Mucosa of stomach (tissue), 1 donor: ENCODE results near the gene SERPINF2.
A peak's percentile ranks its signal among the peaks of the same experiment; 100 is the strongest.
"Not testable (repeated sequence)": the region's sequence is repeated elsewhere in the genome, so short reads cannot be mapped to it uniquely, and the experiment has no call there.

Experiments used
- H3K27me3 ChIP-seq: one replicate; pipeline ENCODE4 v1.7.0; 2013; ENCODE audit warnings: mild to moderate bottlenecking, low read length; ENCODE audit not compliant: control insufficient read depth, insufficient read depth
- H3K36me3 ChIP-seq: one replicate; pipeline ENCODE4 v1.7.0; 2013; ENCODE audit warnings: low read length; ENCODE audit not compliant: control insufficient read depth, insufficient read depth
- H3K4me1 ChIP-seq: one replicate; pipeline ENCODE4 v1.7.0; 2013; ENCODE audit warnings: mild to moderate bottlenecking, low read length; ENCODE audit not compliant: control insufficient read depth, insufficient read depth
- H3K4me3 ChIP-seq: one replicate; pipeline ENCODE4 v1.7.0; 2013; ENCODE audit warnings: low read length
- H3K9ac ChIP-seq: one replicate; pipeline ENCODE4 v1.7.0; 2013; ENCODE audit warnings: mild to moderate bottlenecking, low read length, moderate library complexity
- H3K9me3 ChIP-seq: one replicate; pipeline ENCODE4 v1.7.0; 2013; ENCODE audit warnings: mild to moderate bottlenecking, low read length, moderate library complexity; ENCODE audit not compliant: control insufficient read depth
- donor health status: Pancreatic carcinoma.

Gene SERPINF2

DNA sequence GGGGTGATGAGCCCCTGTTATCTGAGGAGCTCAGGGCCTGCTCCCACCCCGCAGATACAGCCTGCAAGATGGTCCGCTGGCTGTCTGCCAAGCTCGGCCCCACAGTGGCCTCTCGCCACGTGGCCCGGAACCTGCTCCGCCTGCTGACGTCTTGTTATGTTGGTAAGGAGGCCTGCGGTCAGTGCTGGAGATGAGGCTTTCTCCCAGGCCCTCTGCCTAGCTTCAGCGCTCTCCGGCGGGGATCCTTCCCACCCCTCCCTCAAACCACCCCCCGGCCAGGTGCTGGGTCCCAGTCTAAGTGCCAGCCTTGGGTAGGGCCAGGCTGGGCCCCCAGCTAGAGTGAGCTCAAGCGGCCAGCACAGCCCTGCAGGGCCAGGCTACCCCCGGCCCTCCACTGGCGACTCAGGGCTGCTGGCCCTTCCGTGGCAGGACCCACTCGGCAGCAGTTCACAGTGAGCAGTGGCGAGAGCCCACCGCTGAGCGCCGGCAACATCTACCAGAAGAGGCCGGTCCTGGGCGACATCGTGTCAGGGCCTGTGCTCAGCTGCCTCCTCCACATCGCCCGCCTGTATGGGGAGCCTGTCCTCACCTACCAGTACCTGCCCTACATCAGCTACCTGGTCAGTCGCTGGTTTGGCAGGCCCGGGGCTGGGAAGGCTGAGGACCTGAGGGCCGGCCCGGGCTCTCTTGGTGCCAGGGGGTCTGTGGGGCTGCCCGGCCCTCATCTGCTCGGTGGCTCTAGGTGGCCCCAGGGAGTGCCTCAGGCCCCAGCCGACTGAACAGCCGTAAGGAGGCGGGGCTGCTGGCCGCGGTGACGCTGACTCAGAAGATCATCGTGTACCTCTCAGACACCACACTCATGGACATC lies 12.1 kb upstream of the SERPINF2 start:
- Histone ChIP-seq H3K9ac (peak overlapping the region; percentile 43), H3K36me3 (no peaks in the 10 kb centered on the region), H3K9me3 (no peaks in the 10 kb centered on the region), H3K4me1 (peaks cover under 1% of the 10 kb centered on the region), H3K4me3 (no peak overlapping the region), H3K27me3 (no peaks in the 10 kb centered on the region)

DNA sequence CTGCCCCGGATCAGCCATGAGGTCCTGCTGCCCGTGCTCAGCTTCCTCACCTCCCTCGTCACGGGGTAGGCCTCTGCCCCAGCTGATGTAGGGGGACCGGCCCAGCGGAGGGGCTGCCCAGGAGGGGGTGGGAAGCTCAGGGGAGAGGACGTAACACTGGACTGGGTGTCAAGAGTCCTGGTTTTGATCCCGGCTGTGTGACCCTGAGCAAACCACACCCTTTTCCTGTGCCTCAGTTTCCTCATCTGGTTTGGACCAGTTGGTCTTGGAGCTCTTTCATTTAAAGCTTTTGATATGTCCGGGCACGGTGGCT lies 11.5 kb upstream of the SERPINF2 start:
- H3K4me3 ChIP-seq = no peak overlapping the region
- no peaks in the 10 kb centered on the region for H3K27me3 ChIP-seq
- H3K9ac ChIP-seq = no peak overlapping the region
- H3K9me3 ChIP-seq = no peaks in the 10 kb centered on the region
- no peaks in the 10 kb centered on the region for H3K4me1 ChIP-seq
- H3K36me3 ChIP-seq = no peaks in the 10 kb centered on the region

DNA sequence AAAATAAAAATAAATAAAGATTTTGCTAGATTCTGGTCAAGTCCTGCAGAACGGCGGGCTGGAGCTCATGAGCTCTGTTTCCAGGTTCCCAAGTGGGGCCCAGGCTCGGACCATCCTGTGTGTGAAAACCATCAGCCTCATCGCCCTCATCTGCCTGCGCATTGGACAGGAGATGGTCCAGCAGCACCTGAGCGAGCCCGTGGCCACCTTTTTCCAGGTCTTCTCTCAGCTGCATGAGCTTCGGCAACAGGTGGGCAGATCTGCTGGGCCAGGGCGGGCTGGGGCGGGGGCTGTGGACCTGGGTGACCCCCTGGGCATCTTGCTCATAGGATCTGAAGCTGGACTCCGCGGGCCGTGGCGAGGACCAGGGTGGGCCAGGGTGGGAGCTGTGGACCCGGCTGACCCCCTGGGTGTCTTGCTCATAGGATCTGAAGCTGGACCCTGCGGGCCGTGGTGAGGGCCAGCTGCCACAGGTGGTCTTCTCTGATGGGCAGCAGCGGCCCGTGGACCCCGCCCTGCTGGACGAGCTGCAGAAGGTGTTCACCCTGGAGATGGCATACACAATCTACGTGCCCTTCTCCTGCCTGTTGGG lies 10.3 kb upstream of the SERPINF2 start:
- no peaks in the 10 kb centered on the region for H3K4me1 ChIP-seq
- H3K27me3 ChIP-seq = no peaks in the 10 kb centered on the region
- no peaks in the 10 kb centered on the region for H3K9me3 ChIP-seq
- H3K36me3 ChIP-seq = no peaks in the 10 kb centered on the region
- H3K9ac ChIP-seq = no peak overlapping the region
- no peak overlapping the region for H3K4me3 ChIP-seq

DNA sequence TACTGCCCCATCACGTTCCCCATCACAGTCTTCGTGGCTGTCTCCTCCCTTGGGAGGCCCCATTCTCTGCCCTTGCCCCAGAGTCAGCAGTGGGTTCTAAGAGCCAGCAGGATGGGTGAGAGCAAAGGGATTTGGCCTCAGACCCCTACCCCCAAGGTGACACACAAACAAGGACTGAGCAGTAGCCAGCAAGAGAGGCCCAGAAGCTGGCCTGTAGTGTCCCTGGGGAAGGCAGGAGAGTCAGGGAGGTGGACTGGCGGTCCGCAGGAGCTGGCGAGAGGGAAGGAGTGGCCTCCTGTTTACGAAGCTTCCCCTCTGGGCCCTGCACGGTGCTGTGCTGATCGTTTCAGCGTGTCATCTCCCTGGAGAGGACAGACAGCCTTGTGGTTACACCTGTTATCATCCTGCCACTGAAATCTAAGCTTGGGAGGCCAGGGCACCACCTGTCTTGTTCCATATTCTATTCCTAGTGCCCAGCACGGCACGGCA lies 9.8 kb upstream of the SERPINF2 start:
- H3K36me3 ChIP-seq = no peaks in the 10 kb centered on the region
- no peak overlapping the region for H3K9ac ChIP-seq
- H3K27me3 ChIP-seq = no peaks in the 10 kb centered on the region
- H3K4me1 ChIP-seq = no peaks in the 10 kb centered on the region
- H3K4me3 ChIP-seq = no peak overlapping the region
- no peaks in the 10 kb centered on the region for H3K9me3 ChIP-seq

DNA sequence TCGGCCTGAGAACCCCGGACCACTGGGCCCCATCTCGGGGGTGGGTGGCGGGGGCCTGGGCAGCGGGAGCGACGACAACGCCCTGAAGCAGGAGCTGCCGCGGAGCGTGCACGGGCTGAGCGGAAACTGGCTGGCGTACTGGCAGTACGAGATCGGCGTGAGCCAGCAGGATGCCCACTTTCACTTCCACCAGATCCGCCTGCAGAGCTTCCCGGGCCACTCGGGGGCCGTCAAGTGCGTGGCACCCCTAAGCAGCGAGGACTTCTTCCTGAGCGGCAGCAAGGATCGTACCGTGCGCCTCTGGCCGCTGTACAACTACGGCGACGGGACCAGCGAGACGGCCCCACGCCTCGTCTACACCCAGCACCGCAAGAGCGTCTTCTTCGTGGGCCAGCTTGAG lies 8.9 kb upstream of the SERPINF2 start:
- H3K4me1 ChIP-seq = no peaks in the 10 kb centered on the region

DNA sequence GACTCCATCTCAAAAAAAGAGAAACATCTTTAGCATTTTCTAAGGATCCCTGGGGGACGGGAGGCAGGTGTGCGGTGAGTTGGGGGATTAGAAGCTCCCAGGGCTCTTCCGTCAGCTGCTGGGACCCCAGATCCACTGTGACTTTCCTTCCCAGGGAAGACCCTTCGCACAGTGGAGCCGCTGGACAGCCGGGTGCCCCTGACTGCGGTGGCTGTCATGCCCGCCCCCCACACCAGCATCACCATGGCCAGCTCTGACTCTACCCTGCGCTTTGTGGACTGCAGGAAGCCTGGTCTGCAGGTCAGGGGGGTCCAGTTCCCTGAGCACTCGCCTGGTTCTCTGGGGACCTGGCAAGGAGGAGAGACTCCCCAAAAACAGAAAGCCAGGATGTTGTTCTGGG lies 7.3 kb upstream of the SERPINF2 start:
- H3K4me3 ChIP-seq = no peak overlapping the region
- H3K36me3 ChIP-seq = no peaks in the 10 kb centered on the region
- no peaks in the 10 kb centered on the region for H3K27me3 ChIP-seq
- no peak overlapping the region for H3K9ac ChIP-seq
- H3K4me1 ChIP-seq = no peaks in the 10 kb centered on the region
- H3K9me3 ChIP-seq = no peaks in the 10 kb centered on the region

More for the DNA sequence above, 8.9 kb upstream of the SERPINF2 start:
- no peaks in the 10 kb centered on the region for H3K36me3 ChIP-seq
- no peaks in the 10 kb centered on the region for H3K9me3 ChIP-seq
- no peak overlapping the region for H3K9ac ChIP-seq
- H3K4me3 ChIP-seq = no peak overlapping the region
- H3K27me3 ChIP-seq = no peaks in the 10 kb centered on the region

DNA sequence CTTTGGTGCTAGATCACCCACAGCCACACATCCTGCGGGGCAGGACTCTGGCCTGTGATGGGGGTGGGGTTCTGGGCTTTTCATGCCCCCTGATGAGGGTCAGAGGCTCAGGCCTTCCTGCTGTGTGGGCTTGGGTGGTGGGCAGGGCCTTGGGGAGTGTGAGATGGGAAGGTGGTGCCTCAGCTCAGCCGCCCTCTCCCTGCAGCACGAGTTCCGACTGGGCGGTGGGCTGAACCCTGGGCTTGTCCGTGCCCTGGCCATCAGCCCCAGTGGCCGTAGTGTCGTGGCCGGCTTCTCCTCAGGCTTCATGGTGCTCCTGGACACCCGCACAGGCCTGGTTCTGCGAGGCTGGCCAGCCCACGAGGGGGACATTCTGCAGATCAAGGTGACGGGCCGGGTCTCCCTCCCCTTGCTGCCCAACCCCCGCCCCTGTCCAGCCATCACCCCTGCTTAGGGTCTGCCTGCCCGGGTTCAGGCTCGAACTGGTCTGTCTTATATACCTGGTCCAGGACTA lies 6.8 kb upstream of the SERPINF2 start:
- no peak overlapping the region for H3K4me3 ChIP-seq
- no peaks in the 10 kb centered on the region for H3K36me3 ChIP-seq
- no peaks in the 10 kb centered on the region for H3K27me3 ChIP-seq
- no peaks in the 10 kb centered on the region for H3K9me3 ChIP-seq
- no peaks in the 10 kb centered on the region for H3K4me1 ChIP-seq
- no peak overlapping the region for H3K9ac ChIP-seq

DNA sequence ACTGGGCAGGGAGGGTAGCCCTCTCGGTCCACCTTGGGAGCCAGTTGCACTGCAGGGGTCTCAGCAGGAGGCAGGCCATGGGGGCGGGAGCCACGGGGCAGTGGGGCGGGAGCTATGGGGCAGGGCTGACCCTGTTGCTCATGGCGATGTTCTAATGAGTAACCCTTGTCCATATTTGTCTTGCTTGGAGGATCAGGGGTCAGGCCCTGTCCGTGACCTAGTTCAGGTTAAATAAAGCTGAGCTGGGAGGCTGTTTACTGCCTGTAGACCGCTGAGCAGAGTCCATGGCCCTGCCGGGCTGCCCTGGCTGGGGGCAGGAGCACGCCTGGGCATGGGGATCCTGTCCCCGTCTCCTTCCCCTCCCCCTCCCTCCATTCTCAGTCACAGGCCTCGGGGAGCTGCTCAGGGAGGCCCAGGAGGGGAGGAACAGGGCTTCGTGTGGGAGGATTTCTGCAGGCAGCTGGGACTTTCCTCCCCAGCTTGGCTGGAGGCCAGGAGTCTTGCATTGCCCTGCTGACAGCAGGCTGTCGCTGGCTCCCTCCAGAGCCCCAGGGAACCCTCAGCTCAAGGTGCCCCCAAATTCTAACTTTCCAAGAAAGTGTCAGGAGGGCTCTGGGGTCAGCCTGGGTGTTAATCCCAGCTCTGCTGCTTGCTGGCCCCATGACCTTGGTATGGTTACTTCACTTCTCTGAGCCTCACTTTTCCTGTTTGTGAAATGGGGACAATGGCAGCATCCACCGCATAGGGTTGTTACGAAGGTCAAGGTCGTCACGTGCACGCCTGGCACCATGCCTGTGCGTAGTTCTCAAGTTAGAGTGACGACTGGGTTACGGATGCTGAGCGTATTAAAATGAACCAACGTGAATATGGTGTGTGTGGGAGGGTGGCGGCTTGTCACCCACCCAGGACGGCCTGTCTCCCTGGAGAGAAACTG lies 6.1 kb upstream of the SERPINF2 start:
- Histone ChIP-seq H3K4me3 (no peak overlapping the region), H3K36me3 (no peaks in the 10 kb centered on the region), H3K27me3 (no peaks in the 10 kb centered on the region), H3K9me3 (no peaks in the 10 kb centered on the region), H3K9ac (no peak overlapping the region), H3K4me1 (no peaks in the 10 kb centered on the region)

DNA sequence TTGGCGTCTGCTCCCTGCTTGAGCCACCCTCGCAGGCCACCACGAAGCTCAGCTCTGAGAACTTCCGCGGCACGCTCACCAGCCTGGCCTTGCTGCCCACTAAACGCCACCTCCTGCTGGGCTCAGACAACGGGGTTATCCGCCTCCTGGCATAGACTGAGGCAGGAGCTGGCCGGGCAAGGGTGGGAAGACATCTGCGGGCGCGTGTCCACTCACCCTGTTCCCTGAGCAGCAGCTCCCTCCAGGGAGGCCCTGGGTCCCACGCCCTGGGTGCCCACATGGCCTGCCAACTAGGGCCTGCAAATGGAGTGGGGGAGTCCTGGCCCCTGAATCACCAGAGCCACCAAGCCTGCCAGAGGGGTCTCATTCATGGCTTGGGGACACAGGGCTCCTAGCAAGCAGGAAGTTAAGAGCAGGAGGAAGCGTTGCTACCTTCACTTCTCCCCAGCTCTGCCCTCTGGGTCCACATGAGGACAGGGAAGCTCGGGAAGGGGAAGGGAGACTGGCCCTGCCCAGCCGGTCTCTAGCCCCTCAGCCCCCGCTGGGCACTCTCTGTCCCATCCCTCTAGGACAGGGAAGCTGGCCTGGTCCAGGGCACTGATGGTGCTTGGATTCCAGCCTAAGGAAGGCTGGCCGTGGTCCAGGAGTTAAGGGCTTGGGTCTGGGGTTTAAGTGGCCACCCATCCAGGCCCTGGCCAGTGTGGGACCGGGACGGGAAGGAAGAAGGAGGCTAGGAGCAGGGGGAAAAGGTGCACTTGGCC lies 5.0 kb upstream of the SERPINF2 start:
- Histone ChIP-seq H3K4me1 (no peaks in the 10 kb centered on the region), H3K9ac (no peak overlapping the region), H3K9me3 (no peaks in the 10 kb centered on the region), H3K27me3 (no peaks in the 10 kb centered on the region), H3K36me3 (no peaks in the 10 kb centered on the region), H3K4me3 (no peak overlapping the region)

DNA sequence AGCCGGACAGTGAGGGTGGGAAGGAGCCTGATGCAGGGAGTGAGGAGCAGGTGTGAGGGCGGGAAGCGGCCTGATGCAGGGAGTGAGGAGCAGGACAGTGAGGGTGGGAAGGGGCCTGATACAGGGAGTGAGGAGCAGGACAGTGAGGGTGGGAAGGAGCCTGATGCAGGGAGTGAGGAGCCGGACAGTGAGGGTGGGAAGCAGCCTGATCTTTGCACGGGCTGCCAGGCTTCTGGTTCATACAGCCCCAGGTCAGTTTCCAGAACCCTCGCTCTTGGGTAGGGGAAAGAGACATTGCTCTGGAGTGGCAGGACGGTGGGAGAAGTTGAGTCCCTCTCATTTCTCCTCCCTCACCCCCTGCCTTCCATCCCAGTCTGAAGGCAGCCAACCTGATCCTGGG lies 772 bp upstream of the SERPINF2 start:
- H3K27me3 ChIP-seq, H3K9me3 ChIP-seq, H3K4me1 ChIP-seq, H3K9ac ChIP-seq, H3K36me3 ChIP-seq, H3K4me3 ChIP-seq: not testable (repeated sequence)

DNA sequence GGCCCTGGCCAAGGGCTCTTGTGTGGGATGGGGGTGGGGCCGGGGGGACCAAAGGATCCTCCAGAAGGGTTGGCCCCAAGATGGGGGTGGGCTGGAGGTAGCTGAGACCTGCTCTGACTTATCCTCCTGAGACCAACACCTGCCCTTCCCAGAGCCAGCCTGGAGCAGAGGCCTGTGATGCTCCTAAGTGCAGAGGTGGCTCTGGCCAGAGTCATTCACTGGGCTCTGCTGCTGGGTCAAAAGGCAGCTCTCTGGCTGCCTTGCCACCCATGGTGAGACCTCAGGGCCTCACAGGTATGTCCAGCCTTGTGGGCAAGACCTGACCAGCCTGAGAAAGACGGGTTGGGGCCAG lies 393 bp downstream of the SERPINF2 start:
- Histone ChIP-seq H3K4me3 (no peak overlapping the region), H3K4me1 (peaks cover 6% of the 10 kb centered on the region), H3K9ac (no peak overlapping the region), H3K9me3 (no peaks in the 10 kb centered on the region), H3K36me3 (no peaks in the 10 kb centered on the region), H3K27me3 (no peaks in the 10 kb centered on the region)
